ENCODE measurements around the gene TEX35.

TEX35 gene

DNA sequence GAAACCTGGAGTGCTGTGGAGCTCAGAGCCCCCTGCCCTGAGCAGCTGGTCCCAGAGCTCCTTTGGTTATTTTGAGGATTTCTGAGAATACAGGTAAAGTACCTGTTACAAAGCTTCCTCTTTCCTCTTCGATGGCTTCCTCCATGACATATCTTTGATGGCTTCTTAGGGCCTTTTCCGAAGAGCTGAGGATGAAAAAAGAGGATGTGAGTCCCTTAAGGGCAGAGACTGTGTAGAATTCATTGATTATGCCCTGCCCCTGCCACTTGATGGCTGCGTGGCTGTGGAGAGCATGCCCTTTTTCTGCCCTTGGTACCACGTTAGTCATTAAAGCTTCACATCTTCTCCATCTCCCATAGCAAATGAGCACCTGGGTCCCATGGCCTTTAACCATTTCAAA, 14.2 kb downstream of the TEX35 start:
- no peak for DNase-seq

GRCh38 chr1:178528228-178528952, 15.5 kb downstream of the TEX35 start:
- DNase-seq = no peak

- DNase-seq = no peak
These were observed 16.0 kb downstream of the TEX35 start for GRCh38 chr1:178528953-178529335.

DNA sequence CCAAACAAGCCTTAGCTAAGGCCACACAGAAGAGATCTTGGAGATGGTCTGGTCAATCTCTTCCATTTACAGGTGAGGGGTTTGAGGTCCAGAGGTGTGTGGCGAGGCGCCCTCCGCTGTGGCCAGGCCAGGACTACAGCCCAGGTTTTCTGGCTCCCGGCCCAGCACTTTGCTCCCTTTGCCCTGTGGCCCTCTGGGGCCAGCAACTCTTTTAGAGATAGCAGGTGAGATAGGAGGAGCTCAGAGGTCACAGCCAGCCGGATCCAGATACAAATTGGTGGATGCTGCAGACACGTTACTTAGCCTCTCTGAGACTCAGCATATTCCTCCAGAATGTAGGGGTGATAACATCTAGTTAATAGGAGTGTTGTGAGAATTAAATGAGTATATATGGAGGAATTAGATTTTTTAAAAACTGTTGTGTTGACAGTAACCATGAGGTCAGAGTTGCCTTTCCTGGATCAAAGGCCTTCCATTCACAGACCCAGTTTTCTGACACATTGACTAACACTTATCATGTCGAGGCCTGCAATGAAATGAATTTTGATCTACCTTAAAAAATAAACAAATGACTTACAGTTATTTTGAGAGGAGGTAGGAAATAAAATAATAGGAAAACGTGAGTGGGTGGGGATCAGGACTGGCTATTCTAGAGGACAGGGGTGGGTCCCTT, 16.6 kb downstream of the TEX35 start:
- DNase-seq = no peak

- DNase-seq = peak; percentile 88
These were observed 17.1 kb downstream of the TEX35 start for GRCh38 chr1:178530037-178530402.

- DNase-seq = no peak
These were observed 17.6 kb downstream of the TEX35 start for GRCh38 chr1:178530502-178530901.

GRCh38 chr1:178531887-178532286, 19.0 kb downstream of the TEX35 start:
- DNase-seq = no peak

DNA sequence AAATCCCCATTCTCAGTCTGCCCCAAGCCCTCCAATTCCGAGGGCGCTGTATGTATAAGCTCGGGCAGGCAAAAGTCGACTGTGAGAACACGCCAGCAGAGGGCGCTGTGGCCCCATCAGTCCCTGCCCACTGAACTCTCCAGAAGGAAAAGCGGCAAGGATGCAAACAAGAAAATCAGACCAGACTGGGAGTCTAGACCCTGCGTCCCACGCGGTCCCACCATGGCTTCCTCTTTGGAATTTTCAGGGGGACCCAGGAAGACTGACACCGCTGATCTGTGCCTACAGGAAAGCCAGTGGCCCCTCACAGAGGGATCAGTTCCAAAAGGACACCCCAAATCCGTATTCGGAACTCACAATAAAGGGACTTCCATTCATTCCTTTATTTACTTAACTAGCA, 19.5 kb downstream of the TEX35 start:
- DNase-seq = peak; percentile 72

GRCh38 chr1:178533121-178533946, 20.4 kb downstream of the TEX35 start:
- DNase-seq = no peak

- DNase-seq = no peak
These were observed 21.4 kb downstream of the TEX35 start for GRCh38 chr1:178534137-178534868.

GRCh38 chr1:178536329-178536728, 23.4 kb downstream of the TEX35 start:
- DNase-seq = no peak

GRCh38 chr1:178536844-178537371, 24.0 kb downstream of the TEX35 start:
- DNase-seq = peak; percentile 97

DNA sequence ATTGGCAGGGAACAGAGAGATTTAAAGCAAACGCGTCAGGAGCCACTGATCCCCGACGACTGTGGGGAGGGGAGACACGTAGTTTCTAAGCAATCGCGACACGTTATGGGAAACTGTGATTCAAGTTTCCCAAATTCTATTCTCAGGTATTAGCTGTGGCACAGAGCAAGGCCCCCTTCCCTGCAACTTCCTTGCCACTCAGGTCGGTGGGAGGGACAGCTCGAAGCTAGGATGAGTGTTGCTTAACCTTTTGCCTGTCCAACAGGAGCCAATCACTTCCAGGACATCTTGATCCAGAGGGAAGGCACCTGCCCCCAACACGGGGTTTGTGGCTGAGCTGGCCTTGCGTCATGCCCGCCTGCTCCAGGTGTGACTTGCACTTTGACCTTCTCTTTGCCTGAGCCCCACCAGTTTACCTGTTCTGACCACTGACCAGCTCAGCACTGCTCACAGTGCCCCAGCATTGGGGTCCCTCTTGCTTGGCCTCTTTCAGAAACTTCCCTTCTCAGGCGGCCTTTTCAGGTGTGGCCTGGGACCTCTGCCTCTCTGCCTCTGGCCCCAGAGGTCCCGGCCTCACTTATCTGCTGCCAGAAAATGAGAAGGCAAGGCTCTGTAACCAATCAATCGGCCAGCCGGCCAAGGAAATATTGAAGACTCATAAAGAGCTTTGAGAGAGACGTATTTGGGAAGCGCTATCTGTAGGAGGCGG, 24.6 kb downstream of the TEX35 start:
- no peak for DNase-seq

DNA sequence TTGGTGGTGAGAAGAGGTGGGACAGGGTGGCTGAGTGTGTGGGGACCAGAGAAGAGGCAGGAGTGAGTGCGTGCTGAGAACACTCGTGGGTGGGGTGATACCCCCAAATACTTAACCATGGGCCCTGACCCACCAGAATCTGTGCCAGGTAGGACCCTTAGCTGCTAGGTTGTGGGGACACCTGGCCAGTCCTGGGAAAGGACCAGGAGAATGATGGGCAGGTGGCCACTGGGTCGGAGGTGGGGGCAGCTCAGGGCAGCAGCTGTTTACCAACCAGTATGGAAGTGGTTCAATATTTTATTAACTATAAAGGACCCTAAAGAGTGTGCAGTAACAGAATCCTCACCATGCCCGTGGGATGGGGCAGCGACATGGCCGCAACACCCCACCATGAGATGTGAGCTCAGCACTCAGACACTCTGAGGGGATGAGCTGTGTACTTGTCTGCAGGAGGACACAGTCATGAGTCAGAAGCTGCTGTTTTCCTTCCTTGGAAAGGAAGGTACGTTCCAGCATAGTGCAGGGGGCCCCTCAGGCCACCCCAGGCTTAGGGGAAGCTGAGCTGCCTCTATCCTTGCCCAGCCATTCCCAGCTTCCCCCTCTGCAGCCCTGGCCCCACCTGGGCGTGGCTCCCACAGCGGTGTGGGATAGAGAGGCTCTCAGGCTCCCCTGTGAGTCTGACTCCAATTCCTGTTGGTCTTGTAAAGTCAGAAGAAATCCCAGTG, 25.4 kb downstream of the TEX35 start:
- peak; percentile 82 for DNase-seq

GRCh38 chr1:178539291-178539690, 26.4 kb downstream of the TEX35 start:
- no peak for DNase-seq

- DNase-seq = no peak
These were observed 27.3 kb downstream of the TEX35 start for GRCh38 chr1:178540204-178540603.

GRCh38 chr1:178540646-178541045, 27.7 kb downstream of the TEX35 start:
- peak; percentile 92 for DNase-seq

DNA sequence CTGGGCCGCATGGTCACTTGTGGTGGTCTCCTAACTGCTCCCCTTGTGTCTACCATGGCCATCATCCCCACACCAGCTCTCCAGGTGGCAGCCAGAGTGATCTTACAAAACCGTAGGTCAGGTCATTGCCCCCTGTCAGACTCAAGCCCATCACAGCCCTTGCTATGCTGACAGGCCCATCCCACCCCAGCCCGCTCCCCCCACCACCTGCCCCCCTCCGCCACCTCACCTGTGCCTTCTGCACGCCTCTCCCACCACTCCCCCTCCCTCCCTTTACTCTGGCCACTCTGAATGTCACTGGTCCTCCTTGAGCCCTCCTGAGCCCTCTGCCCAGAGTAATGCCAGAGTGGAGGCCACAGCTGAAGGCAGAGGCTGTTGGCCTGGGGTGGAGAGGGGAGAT, 28.5 kb downstream of the TEX35 start:
- no peak for DNase-seq

DNA sequence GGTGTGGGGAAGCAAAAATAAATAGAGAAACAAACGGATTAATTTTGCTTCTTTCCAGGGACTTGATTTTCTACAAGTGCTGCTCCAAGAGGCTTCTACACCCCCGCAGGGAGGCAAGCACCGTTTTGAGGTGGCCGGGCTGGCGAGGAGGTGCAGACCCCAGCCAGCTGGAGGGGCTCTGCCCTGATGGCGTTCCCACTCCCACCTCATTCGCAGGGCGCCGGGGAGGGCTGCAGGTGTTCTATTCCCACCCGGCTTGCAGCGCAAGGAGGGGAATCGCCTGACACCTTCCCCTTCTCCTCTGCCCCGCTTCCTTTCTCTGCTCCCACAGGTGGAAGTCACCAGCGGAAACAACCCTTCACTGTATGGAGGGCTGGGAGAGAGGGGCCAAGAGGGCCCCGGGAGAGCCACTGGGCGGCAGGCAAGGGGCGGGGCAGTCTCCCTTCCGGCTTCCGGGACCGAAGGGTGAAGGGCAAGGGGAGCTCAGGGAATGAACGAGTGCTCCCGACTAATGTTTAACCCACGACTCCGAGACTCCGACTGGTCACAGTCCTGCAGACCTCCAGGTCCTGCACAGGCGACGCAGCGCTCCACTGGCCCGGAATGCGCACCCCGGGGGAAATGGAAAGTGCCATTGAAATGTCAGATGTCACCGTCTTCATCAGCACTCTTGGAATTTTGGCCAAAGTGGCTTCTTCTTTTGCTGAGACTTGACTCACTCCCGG, 29.1 kb downstream of the TEX35 start:
- DNase-seq = peak; percentile 12

- DNase-seq = peak; percentile 81
These were observed 29.8 kb downstream of the TEX35 start for GRCh38 chr1:178542554-178543289.
